GM23338 (cell line): ENCODE measurements around the gene LRRC34. TPM values are rescaled to one million over a fixed set of nuclear protein-coding genes. Genes with fewer than 3 reads are reported as not detected.
A peak's percentile ranks its signal among the peaks of the same experiment; 100 is the strongest.

Experiments used
- ATAC-seq: fragments of 200-7000 bp; cut with Tn5 transposase; 3 replicates; pipeline ENCODE4 v1.9.1; 2020
- DNase-seq: peaks from one replicate; pipeline ENCODE4 v3.0.0-alpha.2; 2015; ENCODE audit warnings: low spot score
- H2AFZ ChIP-seq: fragments of 200-600 bp; sonication (generic); 2 replicates; pipeline ENCODE4 v1.8.0; 2016; ENCODE audit warnings: antibody characterized with exemption, mild to moderate bottlenecking, moderate library complexity
- H3F3A ChIP-seq: fragments of 200-600 bp; sonication (generic); replicated peaks from 2 replicates; pipeline ENCODE4 v1.8.0; 2017; ENCODE audit warnings: antibody characterized with exemption, mixed run types, low read depth
- H3K27ac ChIP-seq: fragments of 200-600 bp; sonication (generic); 2 replicates; pipeline ENCODE4 v1.6.1; 2016; ENCODE audit warnings: low read depth
- H3K27me3 ChIP-seq: fragments of 200-600 bp; sonication (generic); 2 replicates; pipeline ENCODE4 v1.8.0; 2016; ENCODE audit warnings: mild to moderate bottlenecking, mixed run types, moderate library complexity; ENCODE audit not compliant: insufficient read depth
- H3K36me3 ChIP-seq: fragments of 200-600 bp; sonication (generic); 2 replicates; pipeline ENCODE4 v1.8.0; 2016; ENCODE audit warnings: mild to moderate bottlenecking; ENCODE audit not compliant: insufficient read depth
- H3K4me1 ChIP-seq: fragments of 200-600 bp; sonication (generic); 2 replicates; pipeline ENCODE4 v1.8.0; 2016; ENCODE audit warnings: mild to moderate bottlenecking, moderate library complexity; ENCODE audit not compliant: insufficient read depth
- H3K4me2 ChIP-seq: fragments of 200-600 bp; sonication (generic); 2 replicates; pipeline ENCODE4 v1.7.1; 2017; ENCODE audit warnings: mixed run types
- H3K4me3 ChIP-seq: fragments of 200-600 bp; sonication (generic); 2 replicates; pipeline ENCODE4 v1.6.1; 2016; ENCODE audit warnings: mixed run types
- H3K79me2 ChIP-seq: fragments of 200-600 bp; sonication (generic); replicated peaks from 2 replicates; pipeline ENCODE4 v1.8.0; 2017; ENCODE audit warnings: mild to moderate bottlenecking; ENCODE audit not compliant: insufficient read depth
- H3K9me2 ChIP-seq: fragments of 200-600 bp; sonication (generic); 2 replicates; pipeline ENCODE4 v1.8.0; 2017; ENCODE audit not compliant: insufficient read depth
- H4K20me1 ChIP-seq: fragments of 200-600 bp; sonication (generic); replicated peaks from 2 replicates; pipeline ENCODE4 v1.8.0; 2017; ENCODE audit warnings: mild to moderate bottlenecking; ENCODE audit not compliant: insufficient read depth
- H3K27ac Mint-ChIP-seq: 2 replicates; pipeline ENCODE4 v1.8.0; 2020; ENCODE audit warnings: inconsistent platforms, mild to moderate bottlenecking, moderate library complexity, mixed read lengths
- H3K27me3 Mint-ChIP-seq: 3 replicates; pipeline ENCODE4 v1.8.0; 2022; ENCODE audit warnings: low read depth, mild to moderate bottlenecking, moderate library complexity, mixed read lengths, inconsistent platforms; ENCODE audit not compliant: insufficient read depth, poor library complexity
- H3K36me3 Mint-ChIP-seq: 3 replicates; pipeline ENCODE4 v1.8.0; 2021; ENCODE audit warnings: low read depth, mild to moderate bottlenecking, inconsistent platforms, moderate library complexity, mixed read lengths
- H3K4me1 Mint-ChIP-seq: 3 replicates; pipeline ENCODE4 v1.8.0; 2020; ENCODE audit warnings: mild to moderate bottlenecking, inconsistent platforms, mixed read lengths
- H3K4me3 Mint-ChIP-seq: 3 replicates; pipeline ENCODE4 v1.8.0; 2021; ENCODE audit warnings: moderate library complexity, mild to moderate bottlenecking, inconsistent platforms, mixed read lengths
- H3K9me3 Mint-ChIP-seq: 3 replicates; pipeline ENCODE4 v1.8.0; 2020; ENCODE audit warnings: moderate library complexity, mild to moderate bottlenecking, inconsistent platforms, mixed read lengths
- CREB1 ChIP-seq: fragments of 250-450 bp; sonication (Bioruptor Pico); IDR thresholded peaks from 2 replicates; pipeline ENCODE4 v1.5.0; 2020; ENCODE audit warnings: low read depth, mild to moderate bottlenecking, moderate library complexity
- EZH2 ChIP-seq: fragments of 200-600 bp; sonication (generic); IDR thresholded peaks from one replicate; pipeline ENCODE4 v1.8.0; 2017; ENCODE audit warnings: antibody characterized with exemption, mild to moderate bottlenecking, low read depth; ENCODE audit not compliant: unreplicated experiment
- NANOG ChIP-seq: IDR thresholded peaks from 2 replicates; pipeline ENCODE4 v1.6.1; 2016; ENCODE audit warnings: antibody characterized with exemption, borderline replicate concordance
- polyA plus RNA-seq: library from polyadenylated mRNA; unstranded; fragments of >200 nt; fragmentation: Nextera tagmentation; extraction: Ambion mirVana; gene quantifications from 2 replicates; pipeline ENCODE4 v1.2.1, GENCODE V29; 2016
- total RNA-seq: library from RNA; depleted of rRNA; stranded (reverse); fragments of >200 nt; shearing (Covaris generic); gene quantifications from 2 replicates; pipeline ENCODE4 v1.2.3, GENCODE V29; 2014
- TF ChIP-seq, protein P1 (sequence below): fragments of 250-450 bp; sonication (Bioruptor Pico); IDR thresholded peaks from 2 replicates; pipeline ENCODE4 v1.5.0; 2020; ENCODE audit warnings: mild to moderate bottlenecking, moderate library complexity
- TF ChIP-seq, protein P2 (sequence below), 2 experiments: fragments of 200-600 bp in 1 of 2; sonication (generic) in 1 of 2; conservative IDR thresholded peaks; 2 replicates each; pipeline versions ENCODE4 v1.5.1 to v1.6.1; 2016 to 2017; ENCODE audit warnings: antibody characterized with exemption in 2 of 2, low read depth in 2 of 2, mild to moderate bottlenecking in 2 of 2, moderate library complexity in 1 of 2
- TF ChIP-seq, protein P3 (sequence below): IDR thresholded peaks from 2 replicates; pipeline ENCODE4 v1.6.1; 2016; ENCODE audit warnings: antibody characterized with exemption

Gene LRRC34
- total and polyA plus RNA-seq, 2 experiments from 2014 or later, result 9.1 to 15.7 TPM

DNA sequence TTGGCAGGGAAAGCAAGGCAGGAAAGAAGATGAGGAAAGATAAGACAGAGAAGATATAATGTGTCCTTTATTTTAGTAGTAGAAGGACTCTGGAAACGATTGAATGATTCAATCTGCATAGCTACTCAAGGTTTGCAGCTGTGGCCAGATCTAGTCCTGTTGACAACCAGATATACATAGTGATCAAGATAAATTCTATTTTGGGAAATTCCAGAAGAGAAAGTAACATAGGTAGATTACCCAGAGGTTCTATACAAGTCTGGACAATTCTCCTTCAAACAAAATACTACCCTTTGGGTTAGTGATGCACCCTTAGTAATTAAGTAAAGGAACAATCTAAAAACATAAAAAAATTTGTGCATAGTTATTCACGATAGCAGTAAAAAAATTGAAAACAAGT lies 57.2 kb downstream of the LRRC34 start (continued):
- TF ChIP-seq, protein P1, sequence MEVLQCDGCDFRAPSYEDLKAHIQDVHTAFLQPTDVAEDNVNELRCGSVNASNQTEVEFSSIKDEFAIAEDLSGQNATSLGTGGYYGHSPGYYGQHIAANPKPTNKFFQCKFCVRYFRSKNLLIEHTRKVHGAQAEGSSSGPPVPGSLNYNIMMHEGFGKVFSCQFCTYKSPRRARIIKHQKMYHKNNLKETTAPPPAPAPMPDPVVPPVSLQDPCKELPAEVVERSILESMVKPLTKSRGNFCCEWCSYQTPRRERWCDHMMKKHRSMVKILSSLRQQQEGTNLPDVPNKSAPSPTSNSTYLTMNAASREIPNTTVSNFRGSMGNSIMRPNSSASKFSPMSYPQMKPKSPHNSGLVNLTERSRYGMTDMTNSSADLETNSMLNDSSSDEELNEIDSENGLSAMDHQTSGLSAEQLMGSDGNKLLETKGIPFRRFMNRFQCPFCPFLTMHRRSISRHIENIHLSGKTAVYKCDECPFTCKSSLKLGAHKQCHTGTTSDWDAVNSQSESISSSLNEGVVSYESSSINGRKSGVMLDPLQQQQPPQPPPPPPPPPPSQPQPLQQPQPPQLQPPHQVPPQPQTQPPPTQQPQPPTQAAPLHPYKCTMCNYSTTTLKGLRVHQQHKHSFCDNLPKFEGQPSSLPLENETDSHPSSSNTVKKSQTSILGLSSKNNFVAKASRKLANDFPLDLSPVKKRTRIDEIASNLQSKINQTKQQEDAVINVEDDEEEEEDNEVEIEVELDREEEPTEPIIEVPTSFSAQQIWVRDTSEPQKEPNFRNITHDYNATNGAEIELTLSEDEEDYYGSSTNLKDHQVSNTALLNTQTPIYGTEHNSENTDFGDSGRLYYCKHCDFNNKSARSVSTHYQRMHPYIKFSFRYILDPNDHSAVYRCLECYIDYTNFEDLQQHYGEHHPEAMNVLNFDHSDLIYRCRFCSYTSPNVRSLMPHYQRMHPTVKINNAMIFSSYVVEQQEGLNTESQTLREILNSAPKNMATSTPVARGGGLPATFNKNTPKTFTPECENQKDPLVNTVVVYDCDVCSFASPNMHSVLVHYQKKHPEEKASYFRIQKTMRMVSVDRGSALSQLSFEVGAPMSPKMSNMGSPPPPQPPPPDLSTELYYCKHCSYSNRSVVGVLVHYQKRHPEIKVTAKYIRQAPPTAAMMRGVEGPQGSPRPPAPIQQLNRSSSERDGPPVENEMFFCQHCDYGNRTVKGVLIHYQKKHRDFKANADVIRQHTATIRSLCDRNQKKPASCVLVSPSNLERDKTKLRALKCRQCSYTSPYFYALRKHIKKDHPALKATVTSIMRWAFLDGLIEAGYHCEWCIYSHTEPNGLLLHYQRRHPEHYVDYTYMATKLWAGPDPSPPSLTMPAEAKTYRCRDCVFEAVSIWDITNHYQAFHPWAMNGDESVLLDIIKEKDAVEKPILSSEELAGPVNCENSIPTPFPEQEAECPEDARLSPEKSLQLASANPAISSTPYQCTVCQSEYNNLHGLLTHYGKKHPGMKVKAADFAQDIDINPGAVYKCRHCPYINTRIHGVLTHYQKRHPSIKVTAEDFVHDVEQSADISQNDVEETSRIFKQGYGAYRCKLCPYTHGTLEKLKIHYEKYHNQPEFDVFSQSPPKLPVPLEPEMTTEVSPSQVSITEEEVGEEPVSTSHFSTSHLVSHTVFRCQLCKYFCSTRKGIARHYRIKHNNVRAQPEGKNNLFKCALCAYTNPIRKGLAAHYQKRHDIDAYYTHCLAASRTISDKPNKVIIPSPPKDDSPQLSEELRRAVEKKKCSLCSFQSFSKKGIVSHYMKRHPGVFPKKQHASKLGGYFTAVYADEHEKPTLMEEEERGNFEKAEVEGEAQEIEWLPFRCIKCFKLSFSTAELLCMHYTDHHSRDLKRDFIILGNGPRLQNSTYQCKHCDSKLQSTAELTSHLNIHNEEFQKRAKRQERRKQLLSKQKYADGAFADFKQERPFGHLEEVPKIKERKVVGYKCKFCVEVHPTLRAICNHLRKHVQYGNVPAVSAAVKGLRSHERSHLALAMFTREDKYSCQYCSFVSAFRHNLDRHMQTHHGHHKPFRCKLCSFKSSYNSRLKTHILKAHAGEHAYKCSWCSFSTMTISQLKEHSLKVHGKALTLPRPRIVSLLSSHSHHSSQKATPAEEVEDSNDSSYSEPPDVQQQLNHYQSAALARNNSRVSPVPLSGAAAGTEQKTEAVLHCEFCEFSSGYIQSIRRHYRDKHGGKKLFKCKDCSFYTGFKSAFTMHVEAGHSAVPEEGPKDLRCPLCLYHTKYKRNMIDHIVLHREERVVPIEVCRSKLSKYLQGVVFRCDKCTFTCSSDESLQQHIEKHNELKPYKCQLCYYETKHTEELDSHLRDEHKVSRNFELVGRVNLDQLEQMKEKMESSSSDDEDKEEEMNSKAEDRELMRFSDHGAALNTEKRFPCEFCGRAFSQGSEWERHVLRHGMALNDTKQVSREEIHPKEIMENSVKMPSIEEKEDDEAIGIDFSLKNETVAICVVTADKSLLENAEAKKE (CRISPR knock-in tag), result no peak
- TF ChIP-seq, protein P2, sequence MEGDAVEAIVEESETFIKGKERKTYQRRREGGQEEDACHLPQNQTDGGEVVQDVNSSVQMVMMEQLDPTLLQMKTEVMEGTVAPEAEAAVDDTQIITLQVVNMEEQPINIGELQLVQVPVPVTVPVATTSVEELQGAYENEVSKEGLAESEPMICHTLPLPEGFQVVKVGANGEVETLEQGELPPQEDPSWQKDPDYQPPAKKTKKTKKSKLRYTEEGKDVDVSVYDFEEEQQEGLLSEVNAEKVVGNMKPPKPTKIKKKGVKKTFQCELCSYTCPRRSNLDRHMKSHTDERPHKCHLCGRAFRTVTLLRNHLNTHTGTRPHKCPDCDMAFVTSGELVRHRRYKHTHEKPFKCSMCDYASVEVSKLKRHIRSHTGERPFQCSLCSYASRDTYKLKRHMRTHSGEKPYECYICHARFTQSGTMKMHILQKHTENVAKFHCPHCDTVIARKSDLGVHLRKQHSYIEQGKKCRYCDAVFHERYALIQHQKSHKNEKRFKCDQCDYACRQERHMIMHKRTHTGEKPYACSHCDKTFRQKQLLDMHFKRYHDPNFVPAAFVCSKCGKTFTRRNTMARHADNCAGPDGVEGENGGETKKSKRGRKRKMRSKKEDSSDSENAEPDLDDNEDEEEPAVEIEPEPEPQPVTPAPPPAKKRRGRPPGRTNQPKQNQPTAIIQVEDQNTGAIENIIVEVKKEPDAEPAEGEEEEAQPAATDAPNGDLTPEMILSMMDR (conservative IDR thresholded peaks at IDR 0.05; ENCODE audit: low read depth in 2 of 2), result no peak
- TF ChIP-seq CREB1 (CRISPR knock-in tag) (no peak), EZH2 (no peak)

DNA sequence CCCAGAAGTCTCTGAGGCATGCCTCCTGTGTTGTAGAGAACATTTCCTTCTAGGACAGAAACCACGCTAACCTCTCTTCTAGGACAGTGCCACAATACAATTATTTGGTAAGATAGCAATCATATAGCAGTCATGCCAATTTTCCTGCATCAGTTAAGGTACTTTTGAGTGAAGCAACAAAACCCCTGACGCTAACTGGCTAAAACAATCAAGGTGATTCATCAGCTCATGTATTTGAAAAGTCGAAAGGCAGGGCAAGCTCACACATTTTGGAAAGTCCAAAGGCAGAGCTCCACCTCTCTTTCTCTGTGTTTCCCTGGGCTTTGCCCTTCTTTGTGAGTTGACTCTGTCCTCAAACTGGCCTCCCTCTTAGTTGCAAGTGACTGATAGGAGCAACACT lies 58.0 kb downstream of the LRRC34 start:
- no peaks in the 10 kb centered on the region for H3K36me3 Mint-ChIP-seq
- ATAC-seq (no peak), DNase-seq (no peak)
- peaks cover 4% of the 10 kb centered on the region; the same call in 2 of the 3 replicates for H3K4me1 Mint-ChIP-seq
- no peaks in the 10 kb centered on the region for H3K9me3 Mint-ChIP-seq
- no peak overlapping the region for H3K27ac ChIP-seq
- no peaks in the 10 kb centered on the region for H4K20me1 ChIP-seq
- no peaks in the 10 kb centered on the region for H3K4me1 ChIP-seq
- no peaks in the 10 kb centered on the region for H3K36me3 ChIP-seq
- no peak overlapping the region for H3K4me2 ChIP-seq
- no peaks in the 10 kb centered on the region for H3K9me2 ChIP-seq
- no peak overlapping the region for H3K4me3 ChIP-seq
- H3K79me2 ChIP-seq, result no peaks in the 10 kb centered on the region
- no peaks in the 10 kb centered on the region for H3K27me3 ChIP-seq
- H2AFZ ChIP-seq, result peak overlapping the region; percentile 59; the same call in 1 of the 2 replicates
- H3K4me3 Mint-ChIP-seq, result no peak overlapping the region
- no peak overlapping the region for H3K27ac Mint-ChIP-seq
- no peaks in the 10 kb centered on the region for H3K27me3 Mint-ChIP-seq
- H3F3A ChIP-seq, result no peaks in the 10 kb centered on the region
- TF ChIP-seq, protein P1 (CRISPR knock-in tag), result no peak
- TF ChIP-seq, protein P3, sequence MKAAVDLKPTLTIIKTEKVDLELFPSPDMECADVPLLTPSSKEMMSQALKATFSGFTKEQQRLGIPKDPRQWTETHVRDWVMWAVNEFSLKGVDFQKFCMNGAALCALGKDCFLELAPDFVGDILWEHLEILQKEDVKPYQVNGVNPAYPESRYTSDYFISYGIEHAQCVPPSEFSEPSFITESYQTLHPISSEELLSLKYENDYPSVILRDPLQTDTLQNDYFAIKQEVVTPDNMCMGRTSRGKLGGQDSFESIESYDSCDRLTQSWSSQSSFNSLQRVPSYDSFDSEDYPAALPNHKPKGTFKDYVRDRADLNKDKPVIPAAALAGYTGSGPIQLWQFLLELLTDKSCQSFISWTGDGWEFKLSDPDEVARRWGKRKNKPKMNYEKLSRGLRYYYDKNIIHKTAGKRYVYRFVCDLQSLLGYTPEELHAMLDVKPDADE, result no peak
- TF ChIP-seq EZH2 (no peak), NANOG (no peak)
